ENCODE results near the gene ZDHHC8. TPM values are rescaled to one million over a fixed set of nuclear protein-coding genes. Genes with fewer than 3 reads are reported as not detected.
A peak's percentile ranks its signal among the peaks of the same experiment; 100 is the strongest.

Gene ZDHHC8
- total RNA-seq, 2 experiments from 2014 or later: 44.5 to 44.8 TPM

DNA sequence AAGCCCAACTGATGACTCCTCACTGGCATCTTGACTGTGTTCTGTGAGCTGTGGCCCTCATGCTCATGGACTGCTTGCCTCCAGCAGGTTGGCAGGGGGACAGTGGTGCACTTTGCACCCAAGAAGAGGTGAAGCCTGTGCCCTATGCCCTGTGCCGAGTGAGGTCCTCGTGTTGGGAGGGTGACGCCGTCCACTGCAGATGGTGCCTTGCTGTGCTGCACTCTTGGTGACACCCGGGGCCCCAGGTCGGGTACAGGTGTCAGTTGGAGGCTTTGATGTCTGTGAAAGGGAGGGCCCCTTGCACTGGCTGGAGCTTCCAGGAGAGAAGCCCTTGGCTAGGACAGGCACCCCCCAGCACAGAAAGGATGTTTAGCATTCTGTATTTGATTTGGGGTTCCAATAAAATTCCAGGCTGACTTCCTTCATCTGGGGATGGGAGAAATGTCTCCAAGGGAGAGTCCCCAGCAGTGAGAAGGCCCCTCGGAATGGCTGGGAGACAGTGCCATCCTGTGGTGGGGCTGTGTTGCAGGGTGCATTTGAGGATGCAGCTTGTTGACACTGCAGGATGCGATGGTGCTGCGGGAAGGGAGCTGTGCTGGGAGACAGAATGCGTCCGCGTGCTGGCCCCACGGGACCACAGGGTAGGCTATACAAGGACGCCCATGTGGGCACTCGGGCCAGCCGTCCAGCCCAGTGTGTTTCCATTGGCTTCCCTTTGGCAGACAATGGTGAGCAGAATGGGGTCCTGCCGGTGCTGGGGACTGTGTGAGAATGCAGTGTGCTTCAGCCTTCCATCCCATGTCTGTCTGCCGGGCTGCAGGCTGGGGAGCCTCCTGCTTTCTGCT, 2.5 kb upstream of the ZDHHC8 start:
- ChIA-PET POLR2A (interaction anchor here (1.1 to 8.4 kb wide), 7 partner anchors 12 to 164 kb away, joined by 3 to 111 read pairs (median 4); partner anchors contain the start of genes RANBP1 and TRMT2A), CTCF (interaction anchor here (0.7 to 2.0 kb wide), 12 partner anchors 8 to 158 kb away, joined by 3 to 11 read pairs (median 3); no protein-coding TSS in a partner anchor)
- peak; percentile 57 for ATAC-seq
- peaks cover 38% of the 10 kb centered on the region for H3K4me1 Mint-ChIP-seq (ENCODE audit: low read depth)
- peak; percentile 72 for DNase-seq
- TF ChIP-seq CTCF (IDR thresholded peaks at IDR 0.05): peak; percentile 63
- peak overlapping the region; percentile 69 for H3K27ac Mint-ChIP-seq
- H3K27me3 Mint-ChIP-seq: no peaks in the 10 kb centered on the region
- H3K4me3 Mint-ChIP-seq: no peak overlapping the region
- no peaks in the 10 kb centered on the region for H3K9me3 Mint-ChIP-seq
- intact Hi-C loops (cut with micrococcal nuclease): loop anchor here (5.0 kb wide), 1 partner anchor 157 kb away; no protein-coding TSS in a partner anchor
- peaks cover 29% of the 10 kb centered on the region for H3K36me3 Mint-ChIP-seq (ENCODE audit: low read depth)

DNA sequence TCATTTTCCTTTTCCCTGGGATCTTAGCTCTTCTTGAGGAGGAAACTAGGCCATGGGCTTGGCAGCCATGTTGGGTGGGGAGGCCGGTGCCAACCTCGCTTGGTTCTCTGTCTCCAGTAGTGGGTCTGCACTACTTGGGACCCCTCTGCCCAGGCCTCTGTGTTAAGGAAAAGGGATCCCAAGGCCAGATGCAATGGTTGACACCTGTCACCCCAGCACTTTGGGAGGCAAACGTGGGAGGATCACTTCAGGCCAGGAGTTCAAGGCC, 1.9 kb upstream of the ZDHHC8 start:
- intact Hi-C loops (cut with micrococcal nuclease): loop anchor here (5.0 kb wide), 1 partner anchor 157 kb away; no protein-coding TSS in a partner anchor
- DNase-seq (no peak), ATAC-seq (no peak)
- Mint-ChIP-seq H3K4me3 (no peak overlapping the region), H3K27ac (no peak overlapping the region), H3K27me3 (no peaks in the 10 kb centered on the region), H3K4me1 (ENCODE audit: low read depth) (peaks cover 42% of the 10 kb centered on the region), H3K36me3 (ENCODE audit: low read depth) (peaks cover 24% of the 10 kb centered on the region), H3K9me3 (no peaks in the 10 kb centered on the region)
- TF ChIP-seq CTCF (IDR thresholded peaks at IDR 0.05): no peak
- POLR2A ChIA-PET: interaction anchor here (1.1 to 8.4 kb wide), 5 partner anchors 12 to 164 kb away, joined by 3 to 111 read pairs (median 5); partner anchors contain the start of genes RANBP1 and TRMT2A
- CTCF ChIA-PET: interaction anchor here (0.7 to 2.0 kb wide), 11 partner anchors 8 to 158 kb away, joined by 3 to 11 read pairs (median 3); no protein-coding TSS in a partner anchor

GRCh38 chr22:20130319-20130718, 1.3 kb upstream of the ZDHHC8 start:
- ChIA-PET POLR2A (interaction anchor here (0.6 to 8.4 kb wide), 6 partner anchors 13 to 165 kb away, joined by 3 to 111 read pairs (median 4); partner anchors contain the start of genes RANBP1 and TRMT2A), CTCF (interaction anchor here (0.9 to 2.0 kb wide), 5 partner anchors 22 to 159 kb away, joined by 3 to 5 read pairs (median 5); no protein-coding TSS in a partner anchor)
- H3K27ac Mint-ChIP-seq: no peak overlapping the region
- peaks cover 18% of the 10 kb centered on the region for H3K36me3 Mint-ChIP-seq (ENCODE audit: low read depth)
- no peak for TF ChIP-seq CTCF (IDR thresholded peaks at IDR 0.05)
- H3K27me3 Mint-ChIP-seq: no peaks in the 10 kb centered on the region
- peak; percentile 35 for DNase-seq
- peak overlapping the region; percentile 46 for H3K4me3 Mint-ChIP-seq
- ATAC-seq: no peak
- intact Hi-C loops (cut with micrococcal nuclease): no loop called here
- no peaks in the 10 kb centered on the region for H3K9me3 Mint-ChIP-seq
- peaks cover 42% of the 10 kb centered on the region for H3K4me1 Mint-ChIP-seq (ENCODE audit: low read depth)

- Mint-ChIP-seq H3K4me3 (peak overlapping the region; percentile 46), H3K27ac (no peak overlapping the region), H3K9me3 (no peaks in the 10 kb centered on the region), H3K4me1 (ENCODE audit: low read depth) (peaks cover 45% of the 10 kb centered on the region), H3K27me3 (no peaks in the 10 kb centered on the region), H3K36me3 (ENCODE audit: low read depth) (peaks cover 17% of the 10 kb centered on the region)
- ChIA-PET POLR2A (interaction anchor here (0.6 to 8.4 kb wide), 5 partner anchors 9 to 40 kb away, joined by 3 to 111 read pairs (median 3); partner anchors contain the start of genes RANBP1 and TRMT2A), CTCF (interaction anchor here (1.4 kb wide), 1 partner anchor 155 kb away, joined by 5 read pairs; no protein-coding TSS in a partner anchor)
- no peak for TF ChIP-seq CTCF (IDR thresholded peaks at IDR 0.05)
- intact Hi-C loops (cut with micrococcal nuclease): no loop called here
- peak; percentile 72 for DNase-seq
- ATAC-seq: peak; percentile 37
Observed at GRCh38 chr22:20130731-20131596, 640 bp upstream of the ZDHHC8 start.
